ENCODE data around the gene CHMP1A.
A peak's percentile ranks its signal among the peaks of the same experiment; 100 is the strongest.

The CHMP1A gene

GRCh38 chr16:89689142-89689541 is 31.6 kb upstream of the CHMP1A start:
- TF ChIP-seq EZH2phosphoT487 (IDR thresholded peaks at IDR 0.05; ENCODE audit: low read depth) (no peak), CTCF (IDR thresholded peaks at IDR 0.05; ENCODE audit: low read depth, low read length) (no peak)
- H3K4me3 ChIP-seq (ENCODE audit: low read length) = no peak overlapping the region
- no peak overlapping the region for H3K4me2 ChIP-seq (ENCODE audit: low read length)
- no peaks in the 10 kb centered on the region for H4K20me1 ChIP-seq (ENCODE audit: insufficient read depth, low read length)
- H3K27me3 ChIP-seq (ENCODE audit: low read depth, low read length) = no peaks in the 10 kb centered on the region
- H3K36me3 ChIP-seq (replicated peaks; ENCODE audit: low read depth, low read length) = peaks cover 33% of the 10 kb centered on the region
- no peak overlapping the region for H3K9ac ChIP-seq (ENCODE audit: low read length)
- H3K79me2 ChIP-seq (ENCODE audit: low read length) = peaks cover 18% of the 10 kb centered on the region
- H3K9me3 ChIP-seq (ENCODE audit: insufficient read depth, low read length) = peaks cover 3% of the 10 kb centered on the region
- H2AFZ ChIP-seq (ENCODE audit: low read depth, low read length) = no peak overlapping the region
- H3K4me1 ChIP-seq (ENCODE audit: low read length) = peaks cover 8% of the 10 kb centered on the region
- H3K27ac ChIP-seq (ENCODE audit: low read length) = no peak overlapping the region

GRCh38 chr16:89688395-89688794 is 30.9 kb upstream of the CHMP1A start:
- Histone ChIP-seq H3K4me2 (ENCODE audit: low read length) (no peak overlapping the region), H3K27me3 (ENCODE audit: low read depth, low read length) (no peaks in the 10 kb centered on the region), H4K20me1 (ENCODE audit: insufficient read depth, low read length) (no peaks in the 10 kb centered on the region), H3K36me3 (replicated peaks; ENCODE audit: low read depth, low read length) (peaks cover 33% of the 10 kb centered on the region), H3K9me3 (ENCODE audit: insufficient read depth, low read length) (peaks cover 3% of the 10 kb centered on the region), H3K4me3 (ENCODE audit: low read length) (no peak overlapping the region), H3K27ac (ENCODE audit: low read length) (no peak overlapping the region), H2AFZ (ENCODE audit: low read depth, low read length) (no peak overlapping the region), H3K4me1 (ENCODE audit: low read length) (peaks cover 8% of the 10 kb centered on the region), H3K9ac (ENCODE audit: low read length) (no peak overlapping the region), H3K79me2 (ENCODE audit: low read length) (peaks cover 18% of the 10 kb centered on the region)
- TF ChIP-seq EZH2phosphoT487 (IDR thresholded peaks at IDR 0.05; ENCODE audit: low read depth) = no peak
- TF ChIP-seq CTCF (IDR thresholded peaks at IDR 0.05; ENCODE audit: low read depth, low read length) = no peak

- H3K79me2 ChIP-seq (ENCODE audit: low read length) = peaks cover 18% of the 10 kb centered on the region
- H3K9ac ChIP-seq (ENCODE audit: low read length) = peak overlapping the region; percentile 89
- H4K20me1 ChIP-seq (ENCODE audit: insufficient read depth, low read length) = no peaks in the 10 kb centered on the region
- peak overlapping the region; percentile 83 for H3K27ac ChIP-seq (ENCODE audit: low read length)
- peaks cover 8% of the 10 kb centered on the region for H3K4me1 ChIP-seq (ENCODE audit: low read length)
- peaks cover 3% of the 10 kb centered on the region for H3K9me3 ChIP-seq (ENCODE audit: insufficient read depth, low read length)
- H2AFZ ChIP-seq (ENCODE audit: low read depth, low read length) = peak overlapping the region; percentile 83; the same call in 1 of the 2 replicates
- peak overlapping the region; percentile 70 for H3K4me2 ChIP-seq (ENCODE audit: low read length)
- peaks cover 34% of the 10 kb centered on the region for H3K36me3 ChIP-seq (replicated peaks; ENCODE audit: low read depth, low read length)
- TF ChIP-seq EZH2phosphoT487 (IDR thresholded peaks at IDR 0.05; ENCODE audit: low read depth) = no peak
- no peak for TF ChIP-seq CTCF (IDR thresholded peaks at IDR 0.05; ENCODE audit: low read depth, low read length)
- H3K4me3 ChIP-seq (ENCODE audit: low read length) = peak overlapping the region; percentile 91
- H3K27me3 ChIP-seq (ENCODE audit: low read depth, low read length) = no peaks in the 10 kb centered on the region
Measured at GRCh38 chr16:89687092-89687940, 29.8 kb upstream of the CHMP1A start.

GRCh38 chr16:89686520-89687091 is 29.1 kb upstream of the CHMP1A start, which contains the start of gene CDK10:
Gene CDK10, plus strand, starts transcription at chr16:89686689. Its CDS starts 22 bp downstream, at chr16:89686711.
- peaks cover 3% of the 10 kb centered on the region for H3K9me3 ChIP-seq (ENCODE audit: insufficient read depth, low read length)
- H2AFZ ChIP-seq (ENCODE audit: low read depth, low read length) = peak within 1 kb of the TSS; percentile 83
- H4K20me1 ChIP-seq (ENCODE audit: insufficient read depth, low read length) = no peaks in the 10 kb centered on the region
- H3K9ac ChIP-seq (ENCODE audit: low read length) = peak within 1 kb of the TSS; percentile 89
- peaks cover 8% of the 10 kb centered on the region for H3K4me1 ChIP-seq (ENCODE audit: low read length)
- H3K36me3 ChIP-seq (replicated peaks; ENCODE audit: low read depth, low read length) = peaks cover 32% of the 10 kb centered on the region
- peak within 1 kb of the TSS; percentile 70 for H3K4me2 ChIP-seq (ENCODE audit: low read length)
- peak within 1 kb of the TSS; percentile 83 for H3K27ac ChIP-seq (ENCODE audit: low read length)
- no peak for TF ChIP-seq EZH2phosphoT487 (IDR thresholded peaks at IDR 0.05; ENCODE audit: low read depth)
- TF ChIP-seq CTCF (IDR thresholded peaks at IDR 0.05; ENCODE audit: low read depth, low read length) = no peak
- H3K4me3 ChIP-seq (ENCODE audit: low read length) = peak within 1 kb of the TSS; percentile 91
- H3K27me3 ChIP-seq (ENCODE audit: low read depth, low read length) = no peaks in the 10 kb centered on the region
- peaks cover 18% of the 10 kb centered on the region for H3K79me2 ChIP-seq (ENCODE audit: low read length)
